Measurements from ENCODE around the gene CARD11. TPM values are rescaled to one million over a fixed set of nuclear protein-coding genes. Genes with fewer than 3 reads are reported as not detected.

Gene CARD11
- total and polyA plus RNA-seq, 2 of the 4 experiments (the other 2 are of a cell fraction): 0.18 to 0.26 TPM

DNA sequence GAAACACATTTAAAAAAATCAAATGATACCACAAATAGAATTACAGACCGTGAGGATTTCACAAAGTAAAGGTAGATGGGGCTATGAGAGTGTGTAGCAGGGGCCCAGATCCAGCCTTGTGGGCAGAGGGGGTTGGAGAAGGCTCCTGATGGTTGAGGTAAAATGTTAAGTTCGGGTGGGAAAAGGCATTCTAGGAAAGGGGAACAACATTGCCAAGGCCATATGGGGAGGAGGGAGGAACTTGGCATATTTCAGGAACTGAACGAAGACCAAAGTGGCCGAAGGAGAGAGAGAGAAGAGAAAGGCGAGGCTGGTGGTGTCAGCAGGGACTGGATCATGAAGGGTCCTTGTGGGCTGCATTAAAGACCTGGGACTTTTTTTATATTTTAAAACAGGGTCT, 98.9 kb downstream of the CARD11 start:
- DNase-seq (no peak), ATAC-seq (ENCODE audit: low read depth) (no peak)
- no peak overlapping the region for H4K8ac ChIP-seq (ENCODE audit: low read depth in 2 of 2, low read length in 2 of 2)
- in situ Hi-C loops (cut with MboI; ENCODE audit: low sequenced_read_pairs) (no loop called here), dilution Hi-C loops (cut with HindIII; ENCODE audit: low sequenced_read_pairs, unreplicated experiment) (no loop called here), intact Hi-C loops (cut with micrococcal nuclease) (no loop called here)
- TF ChIP-seq MAZ (IDR thresholded peaks at IDR 0.05; ENCODE audit: borderline replicate concordance, low read depth, low read length) (no peak), RAD21 (IDR thresholded peaks at IDR 0.05; ENCODE audit: low read length) (no peak), CEBPB (IDR thresholded peaks at IDR 0.05; ENCODE audit: low read depth, low read length) (no peak), MXI1 (IDR thresholded peaks at IDR 0.05; ENCODE audit: borderline replicate concordance, low read depth, low read length) (no peak), NFE2L2 (IDR thresholded peaks at IDR 0.05; ENCODE audit: low read depth, low read length) (no peak), FOS (IDR thresholded peaks at IDR 0.05; ENCODE audit: low read depth, low read length) (no peak), RCOR1 (IDR thresholded peaks at IDR 0.05; ENCODE audit: insufficient replicate concordance, low read length) (no peak), POLR2A (IDR thresholded peaks at IDR 0.05; ENCODE audit: low read depth, low read length) (no peak), BHLHE40 (IDR thresholded peaks at IDR 0.05; ENCODE audit: low read depth, low read length) (no peak), CHD1 (IDR thresholded peaks at IDR 0.05; ENCODE audit: low read depth, low read length) (no peak)
- TF ChIP-seq, protein P1, sequence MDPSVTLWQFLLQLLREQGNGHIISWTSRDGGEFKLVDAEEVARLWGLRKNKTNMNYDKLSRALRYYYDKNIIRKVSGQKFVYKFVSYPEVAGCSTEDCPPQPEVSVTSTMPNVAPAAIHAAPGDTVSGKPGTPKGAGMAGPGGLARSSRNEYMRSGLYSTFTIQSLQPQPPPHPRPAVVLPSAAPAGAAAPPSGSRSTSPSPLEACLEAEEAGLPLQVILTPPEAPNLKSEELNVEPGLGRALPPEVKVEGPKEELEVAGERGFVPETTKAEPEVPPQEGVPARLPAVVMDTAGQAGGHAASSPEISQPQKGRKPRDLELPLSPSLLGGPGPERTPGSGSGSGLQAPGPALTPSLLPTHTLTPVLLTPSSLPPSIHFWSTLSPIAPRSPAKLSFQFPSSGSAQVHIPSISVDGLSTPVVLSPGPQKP (IDR thresholded peaks at IDR 0.05; ENCODE audit: borderline replicate concordance, low read depth, low read length): no peak
- TF ChIP-seq, protein P2, sequence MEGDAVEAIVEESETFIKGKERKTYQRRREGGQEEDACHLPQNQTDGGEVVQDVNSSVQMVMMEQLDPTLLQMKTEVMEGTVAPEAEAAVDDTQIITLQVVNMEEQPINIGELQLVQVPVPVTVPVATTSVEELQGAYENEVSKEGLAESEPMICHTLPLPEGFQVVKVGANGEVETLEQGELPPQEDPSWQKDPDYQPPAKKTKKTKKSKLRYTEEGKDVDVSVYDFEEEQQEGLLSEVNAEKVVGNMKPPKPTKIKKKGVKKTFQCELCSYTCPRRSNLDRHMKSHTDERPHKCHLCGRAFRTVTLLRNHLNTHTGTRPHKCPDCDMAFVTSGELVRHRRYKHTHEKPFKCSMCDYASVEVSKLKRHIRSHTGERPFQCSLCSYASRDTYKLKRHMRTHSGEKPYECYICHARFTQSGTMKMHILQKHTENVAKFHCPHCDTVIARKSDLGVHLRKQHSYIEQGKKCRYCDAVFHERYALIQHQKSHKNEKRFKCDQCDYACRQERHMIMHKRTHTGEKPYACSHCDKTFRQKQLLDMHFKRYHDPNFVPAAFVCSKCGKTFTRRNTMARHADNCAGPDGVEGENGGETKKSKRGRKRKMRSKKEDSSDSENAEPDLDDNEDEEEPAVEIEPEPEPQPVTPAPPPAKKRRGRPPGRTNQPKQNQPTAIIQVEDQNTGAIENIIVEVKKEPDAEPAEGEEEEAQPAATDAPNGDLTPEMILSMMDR (conservative IDR thresholded peaks at IDR 0.05; ENCODE audit: low read depth, low read length): no peak
- TF ChIP-seq, protein P3, sequence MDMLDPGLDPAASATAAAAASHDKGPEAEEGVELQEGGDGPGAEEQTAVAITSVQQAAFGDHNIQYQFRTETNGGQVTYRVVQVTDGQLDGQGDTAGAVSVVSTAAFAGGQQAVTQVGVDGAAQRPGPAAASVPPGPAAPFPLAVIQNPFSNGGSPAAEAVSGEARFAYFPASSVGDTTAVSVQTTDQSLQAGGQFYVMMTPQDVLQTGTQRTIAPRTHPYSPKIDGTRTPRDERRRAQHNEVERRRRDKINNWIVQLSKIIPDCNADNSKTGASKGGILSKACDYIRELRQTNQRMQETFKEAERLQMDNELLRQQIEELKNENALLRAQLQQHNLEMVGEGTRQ (IDR thresholded peaks at IDR 0.05; ENCODE audit: low read depth, low read length): no peak
- H2BK5ac ChIP-seq (ENCODE audit: low read depth, low read length, poor library complexity, severe bottlenecking): no peak overlapping the region
- H2AK9ac ChIP-seq (replicated peaks; ENCODE audit: low read depth, low read length, poor library complexity): no peak overlapping the region
- no peaks in the 10 kb centered on the region for H3K9me1 ChIP-seq (ENCODE audit: insufficient read depth, low read length)
- H3K4ac ChIP-seq (ENCODE audit: low read depth, low read length): no peak overlapping the region
- H2BK15ac ChIP-seq (ENCODE audit: low read depth, low read length): no peak overlapping the region
- H2AFZ ChIP-seq (replicated peaks; ENCODE audit: low read length, poor library complexity): no peak overlapping the region
- H3K4me2 ChIP-seq (ENCODE audit: low read depth, low read length): no peak overlapping the region
- H3K18ac ChIP-seq (ENCODE audit: low read depth, low read length): no peak overlapping the region
- H3K27ac ChIP-seq (ENCODE audit: insufficient read depth, low read length): no peak overlapping the region
- H2AK5ac ChIP-seq (ENCODE audit: low read depth, low read length): no peak overlapping the region
- H3K9ac ChIP-seq (ENCODE audit: low read depth, low read length): no peak overlapping the region
- H3K4me3 ChIP-seq (ENCODE audit: insufficient read depth, low read depth, low read length): no peak overlapping the region
- H4K20me1 ChIP-seq (ENCODE audit: insufficient read depth, low read length): no peaks in the 10 kb centered on the region
- H3K27me3 ChIP-seq (ENCODE audit: control insufficient read depth, insufficient read depth, low read length): no peaks in the 10 kb centered on the region; the same call in 1 of the 2 replicates
- H2BK20ac ChIP-seq (ENCODE audit: low read depth, low read length): no peak overlapping the region
- no peaks in the 10 kb centered on the region for H3K36me3 ChIP-seq (ENCODE audit: control insufficient read depth, insufficient read depth, low read length)
- ChIA-PET CTCF (no interaction called here), POLR2A (ENCODE audit: unreplicated experiment) (no interaction called here)
- WGBS, 2 experiments (ENCODE audit: extremely low coverage in 2 of 2, insufficient read length in 1 of 2): 71% methylated on average over 4 of the region's 5 CpGs; no CpG with 5 or more reads in 1 of the 2 experiments
- H3K79me1 ChIP-seq (ENCODE audit: low read depth in 1 of 2, low read length in 2 of 2): no peaks in the 10 kb centered on the region
- H4K91ac ChIP-seq (ENCODE audit: insufficient read depth, low read depth, low read length): no peak overlapping the region
- BruUV-seq (replicated peaks): no TSS peak
- H3K56ac ChIP-seq (ENCODE audit: extremely low read depth, insufficient read depth, low read length): no peak overlapping the region
- H4K5ac ChIP-seq (ENCODE audit: low read depth, low read length): no peak overlapping the region
- H2BK120ac ChIP-seq (ENCODE audit: low read depth, low read length): no peak overlapping the region
- no peaks in the 10 kb centered on the region for H3K4me1 ChIP-seq (ENCODE audit: control insufficient read depth, insufficient read depth, low read length)
- H3K14ac ChIP-seq (replicated peaks; ENCODE audit: low read depth, low read length): no peak overlapping the region
- no peaks in the 10 kb centered on the region for H3K9me3 ChIP-seq (ENCODE audit: control insufficient read depth, insufficient read depth, low read length)
- no peak overlapping the region for H3K23ac ChIP-seq (ENCODE audit: low read depth, low read length)

Measured in IMR-90 (cell line).